Osteoblast (primary cell): Measurements from ENCODE around the gene SLC49A3. TPM values are rescaled to one million over a fixed set of nuclear protein-coding genes. Genes with fewer than 3 reads are reported as not detected.
"Not testable (repeated sequence)": the region's sequence is repeated elsewhere in the genome, so short reads cannot be mapped to it uniquely, and the experiment has no call there.

ENCODE experiments used
- DNase-seq: peaks from one replicate; pipeline ENCODE4 v3.0.0; 2011; ENCODE audit warnings: low spot score, mixed read lengths; ENCODE audit not compliant: insufficient read length; ENCODE audit errors: missing footprints
- H2AFZ ChIP-seq: 2 replicates; pipeline ENCODE4 v1.6.0; 2011; ENCODE audit warnings: mild to moderate bottlenecking, low read length
- H3K27ac ChIP-seq: 2 replicates; pipeline ENCODE4 v1.5.1; 2011; ENCODE audit warnings: mild to moderate bottlenecking, low read depth, low read length, moderate library complexity
- H3K27me3 ChIP-seq: 2 replicates; pipeline ENCODE4 v1.6.0; 2012; ENCODE audit warnings: mild to moderate bottlenecking, control low read depth, inconsistent platforms, low read length, moderate library complexity; ENCODE audit not compliant: insufficient read depth
- H3K36me3 ChIP-seq: 2 replicates; pipeline ENCODE4 v1.5.1; 2011; ENCODE audit warnings: mild to moderate bottlenecking, low read length, control low read depth, moderate library complexity; ENCODE audit not compliant: insufficient read depth
- H3K4me1 ChIP-seq: 2 replicates; pipeline ENCODE4 v1.5.1; 2011; ENCODE audit warnings: mild to moderate bottlenecking, low read length, control low read depth, moderate library complexity; ENCODE audit not compliant: insufficient read depth
- H3K4me2 ChIP-seq: 2 replicates; pipeline ENCODE4 v1.6.0; 2011; ENCODE audit warnings: mild to moderate bottlenecking, low read length; ENCODE audit not compliant: insufficient read depth
- H3K4me3 ChIP-seq: fragments of 200-600 bp; sonication (generic); 3 replicates; pipeline ENCODE4 v1.5.1; 2012; ENCODE audit warnings: mild to moderate bottlenecking, low read length, inconsistent platforms; ENCODE audit not compliant: insufficient read depth
- H3K79me2 ChIP-seq: 2 replicates; pipeline ENCODE4 v1.6.0; 2012; ENCODE audit warnings: mild to moderate bottlenecking, low read length, control low read depth, inconsistent platforms; ENCODE audit not compliant: insufficient read depth
- H3K9me3 ChIP-seq: 2 replicates; pipeline ENCODE4 v1.5.1; 2011; ENCODE audit warnings: low read depth, low read length, control low read depth
- H4K20me1 ChIP-seq: 2 replicates; pipeline ENCODE4 v1.6.0; 2012; ENCODE audit warnings: mild to moderate bottlenecking, low read length, control low read depth; ENCODE audit not compliant: insufficient read depth
- CTCF ChIP-seq: IDR thresholded peaks from 2 replicates; pipeline ENCODE4 v1.5.1; 2011; ENCODE audit warnings: mild to moderate bottlenecking, low read depth, low read length, moderate library complexity; ENCODE audit errors: extremely low read depth
- total RNA-seq: library from RNA; depleted of rRNA; stranded (reverse); fragments of >200 nt; gene quantifications from 2 replicates; pipeline ENCODE4 v1.2.3, GENCODE V29; 2012

SLC49A3 gene
- total RNA-seq, 1 donor = 11.6 TPM

GRCh38 chr4:637536-638280 lies 51.2 kb downstream of the SLC49A3 start:
- H3K4me2 ChIP-seq = no peak overlapping the region
- no peak for TF ChIP-seq CTCF
- no peak overlapping the region for H2AFZ ChIP-seq

GRCh38 chr4:636628-637159 lies 52.3 kb downstream of the SLC49A3 start:
- Histone ChIP-seq H3K4me3 (no peak overlapping the region), H3K36me3 (no peaks in the 10 kb centered on the region), H3K4me1 (no peaks in the 10 kb centered on the region), H3K79me2 (no peaks in the 10 kb centered on the region), H2AFZ (no peak overlapping the region), H3K9me3 (no peaks in the 10 kb centered on the region), H3K27ac (no peak overlapping the region), H3K27me3 (peaks cover 4% of the 10 kb centered on the region), H3K4me2 (no peak overlapping the region), H4K20me1 (no peaks in the 10 kb centered on the region)
- TF ChIP-seq CTCF = no peak
- DNase-seq = peak; percentile 64

More at GRCh38 chr4:637536-638280, 51.2 kb downstream of the SLC49A3 start:
- Histone ChIP-seq H3K36me3 (no peaks in the 10 kb centered on the region), H3K27me3 (peaks cover 4% of the 10 kb centered on the region), H3K4me3 (no peak overlapping the region), H3K79me2 (no peaks in the 10 kb centered on the region), H3K9me3 (no peaks in the 10 kb centered on the region), H4K20me1 (no peaks in the 10 kb centered on the region), H3K27ac (no peak overlapping the region), H3K4me1 (no peaks in the 10 kb centered on the region)
- DNase-seq = peak; percentile 50

GRCh38 chr4:635851-636627 lies 52.9 kb downstream of the SLC49A3 start:
- Histone ChIP-seq H3K4me2 (no peak overlapping the region), H3K4me1 (no peaks in the 10 kb centered on the region), H4K20me1 (no peaks in the 10 kb centered on the region), H3K4me3 (no peak overlapping the region), H3K27ac (no peak overlapping the region), H3K36me3 (no peaks in the 10 kb centered on the region), H3K79me2 (no peaks in the 10 kb centered on the region), H2AFZ (no peak overlapping the region), H3K9me3 (no peaks in the 10 kb centered on the region), H3K27me3 (peaks cover 4% of the 10 kb centered on the region)
- peak; percentile 81 for DNase-seq
- TF ChIP-seq CTCF = no peak

GRCh38 chr4:635066-635835 lies 53.7 kb downstream of the SLC49A3 start:
- not testable (repeated sequence) for H4K20me1 ChIP-seq, H3K4me3 ChIP-seq

More at GRCh38 chr4:635066-635835, 53.7 kb downstream of the SLC49A3 start:
- H3K27me3 ChIP-seq, H3K4me2 ChIP-seq, H3K9me3 ChIP-seq, H3K27ac ChIP-seq, H3K36me3 ChIP-seq, H3K4me1 ChIP-seq, H3K79me2 ChIP-seq, DNase-seq, H2AFZ ChIP-seq: not testable (repeated sequence)
